Measurements from ENCODE around the gene RBMX2. TPM values are rescaled to one million over a fixed set of nuclear protein-coding genes. Genes with fewer than 3 reads are reported as not detected.
"Not testable (repeated sequence)": the region's sequence is repeated elsewhere in the genome, so short reads cannot be mapped to it uniquely, and the experiment has no call there.

RBMX2 gene, protein sequence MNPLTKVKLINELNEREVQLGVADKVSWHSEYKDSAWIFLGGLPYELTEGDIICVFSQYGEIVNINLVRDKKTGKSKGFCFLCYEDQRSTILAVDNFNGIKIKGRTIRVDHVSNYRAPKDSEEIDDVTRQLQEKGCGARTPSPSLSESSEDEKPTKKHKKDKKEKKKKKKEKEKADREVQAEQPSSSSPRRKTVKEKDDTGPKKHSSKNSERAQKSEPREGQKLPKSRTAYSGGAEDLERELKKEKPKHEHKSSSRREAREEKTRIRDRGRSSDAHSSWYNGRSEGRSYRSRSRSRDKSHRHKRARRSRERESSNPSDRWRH
- total RNA-seq = 10 to 100 TPM; 27.2 to 28.3 TPM

DNA sequence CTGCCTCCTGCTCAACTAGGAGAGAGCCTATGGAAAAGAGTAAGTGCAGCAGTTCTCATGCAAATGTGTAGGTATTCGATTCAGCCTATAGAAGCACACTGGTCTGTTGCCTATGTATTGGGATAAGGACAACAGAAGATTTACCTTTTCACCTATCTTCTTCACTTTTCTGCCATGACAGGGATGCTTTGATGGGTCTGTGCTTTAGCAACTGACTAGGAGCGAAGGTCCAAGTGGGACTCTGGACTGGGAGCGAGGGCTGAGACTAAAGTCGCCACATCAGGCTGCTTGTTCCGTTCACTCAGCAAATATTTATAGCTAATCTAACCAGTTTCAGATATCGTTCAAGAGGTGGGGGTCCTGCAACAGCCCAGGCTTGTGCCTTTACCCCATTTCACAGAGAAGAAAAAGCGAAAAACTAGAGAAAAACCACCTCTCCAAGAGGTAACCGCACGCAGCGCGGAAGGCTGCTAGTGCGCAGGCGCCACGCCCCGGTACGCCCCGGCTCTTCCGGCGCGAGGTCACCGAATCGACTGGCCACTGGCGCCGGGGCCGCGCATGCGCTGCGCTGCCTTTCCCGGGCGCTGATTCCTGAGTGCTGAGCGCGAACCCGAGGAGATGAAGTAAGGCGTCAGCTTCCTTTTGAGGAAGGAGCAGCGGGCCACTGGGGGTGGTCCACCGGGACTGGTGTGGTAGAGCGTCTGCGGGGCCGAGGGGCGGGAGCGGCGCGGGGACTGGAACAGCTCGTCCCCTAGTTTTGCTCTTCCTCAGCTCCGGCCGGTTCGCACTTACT is at the start of gene RBMX2:
RBMX2 (plus strand) TSS at position 573 of the 793 bp plus-strand sequence; CDS start at position 619, 46 bp downstream.
- POLR2A ChIA-PET = no interaction called here
- CTCF ChIA-PET = no interaction called here

GRCh38 chrX:130352050-130352449 is 49.7 kb upstream of the RBMX2 start:
- POLR2A ChIA-PET, CTCF ChIA-PET: not testable (repeated sequence)

DNA sequence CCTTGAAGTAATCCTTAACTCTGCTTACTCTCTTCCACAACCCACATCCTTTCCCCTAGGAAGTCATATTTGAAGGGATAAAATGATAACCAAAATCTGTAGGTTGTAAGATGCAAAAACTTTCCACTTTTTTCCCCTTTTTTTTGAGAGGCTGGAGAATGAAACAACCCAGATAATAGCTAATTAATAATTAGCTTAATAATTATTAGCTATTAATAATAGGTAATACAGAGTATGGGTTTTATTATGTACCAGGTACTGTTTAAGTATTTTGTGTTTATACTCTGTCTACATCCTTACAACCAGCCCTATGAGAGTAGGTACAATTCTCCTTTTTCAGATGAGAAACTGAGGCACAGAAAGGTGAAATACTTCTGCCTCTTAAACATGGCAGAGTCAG is 25.7 kb upstream of the RBMX2 start:
- POLR2A ChIA-PET = no interaction called here
- CTCF ChIA-PET = no interaction called here

DNA sequence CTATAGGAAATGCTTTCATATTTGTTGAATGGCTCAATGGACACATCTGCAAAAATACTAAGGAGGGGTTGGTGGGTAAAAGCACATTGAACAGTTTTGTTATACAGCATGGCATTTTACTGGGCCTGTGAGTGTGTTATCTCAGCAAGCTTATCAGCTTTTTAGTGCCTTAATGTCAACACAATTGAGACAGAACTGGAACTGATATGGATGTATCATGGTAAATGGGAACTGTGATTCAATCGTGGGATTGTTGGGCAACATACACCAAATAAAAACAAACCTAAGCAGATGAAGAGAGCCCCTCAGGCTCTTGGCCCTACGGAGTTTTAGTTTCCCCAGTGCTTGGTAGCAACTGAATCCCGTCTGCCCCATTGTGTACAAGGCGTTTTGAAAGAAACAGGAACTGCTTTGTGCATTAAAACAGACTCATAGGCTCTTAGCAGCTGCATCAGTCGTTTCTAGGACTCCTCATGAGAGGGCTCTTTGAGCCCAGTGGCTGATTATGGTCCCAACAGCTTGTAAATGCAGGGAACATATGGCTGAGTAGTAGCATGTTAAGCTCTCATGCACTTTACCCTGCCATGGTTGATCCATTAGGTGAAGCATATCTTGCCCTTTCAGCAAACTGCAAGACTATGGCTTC is 23.6 kb upstream of the RBMX2 start:
- ChIA-PET POLR2A (no interaction called here), CTCF (no interaction called here)

- CTCF ChIA-PET = no interaction called here
- POLR2A ChIA-PET = no interaction called here
Measured at GRCh38 chrX:130385520-130385919, 16.3 kb upstream of the RBMX2 start, which contains the start of gene GPR119. GPR119 (minus strand) TSS chrX:130385674; CDS start chrX:130385447, 227 bp downstream.

- POLR2A ChIA-PET = no interaction called here
- CTCF ChIA-PET = no interaction called here
Measured at GRCh38 chrX:130386408-130386808, 15.4 kb upstream of the RBMX2 start.

GRCh38 chrX:130393451-130394074 is 8.2 kb upstream of the RBMX2 start:
- ChIA-PET CTCF (no interaction called here), POLR2A (no interaction called here)

- ChIA-PET CTCF (no interaction called here), POLR2A (no interaction called here)
Measured at GRCh38 chrX:130395341-130395740, 6.4 kb upstream of the RBMX2 start.

GRCh38 chrX:130402208-130402684 is 459 bp downstream of the RBMX2 start:
- ChIA-PET CTCF (no interaction called here), POLR2A (no interaction called here)

DNA sequence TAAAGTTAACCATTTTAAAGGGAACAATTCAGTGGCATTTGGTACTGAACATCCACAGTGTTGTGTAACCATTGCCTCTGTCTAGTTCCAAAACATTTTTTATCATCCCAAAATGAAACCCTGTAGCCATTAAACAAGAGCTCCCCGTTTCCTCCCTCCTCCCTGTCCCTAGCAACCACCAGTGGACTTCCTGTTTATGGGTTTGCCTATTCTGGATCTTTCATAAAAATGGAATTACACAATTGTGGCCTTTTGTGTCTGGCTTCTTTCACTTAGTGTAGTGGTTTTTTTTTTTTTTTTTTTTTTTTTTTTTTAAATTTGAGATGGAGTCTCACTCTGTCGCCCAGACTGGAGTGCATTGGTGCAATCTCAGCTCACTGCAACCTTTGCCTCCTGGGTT is 11.6 kb downstream of the RBMX2 start:
- ChIA-PET POLR2A (no interaction called here), CTCF (no interaction called here)

GRCh38 chrX:130414800-130415199 is 13.0 kb downstream of the RBMX2 start:
- CTCF ChIA-PET = no interaction called here
- POLR2A ChIA-PET = no interaction called here

- CTCF ChIA-PET = no interaction called here
Measured at GRCh38 chrX:130415201-130415600, 13.4 kb downstream of the RBMX2 start.

DNA sequence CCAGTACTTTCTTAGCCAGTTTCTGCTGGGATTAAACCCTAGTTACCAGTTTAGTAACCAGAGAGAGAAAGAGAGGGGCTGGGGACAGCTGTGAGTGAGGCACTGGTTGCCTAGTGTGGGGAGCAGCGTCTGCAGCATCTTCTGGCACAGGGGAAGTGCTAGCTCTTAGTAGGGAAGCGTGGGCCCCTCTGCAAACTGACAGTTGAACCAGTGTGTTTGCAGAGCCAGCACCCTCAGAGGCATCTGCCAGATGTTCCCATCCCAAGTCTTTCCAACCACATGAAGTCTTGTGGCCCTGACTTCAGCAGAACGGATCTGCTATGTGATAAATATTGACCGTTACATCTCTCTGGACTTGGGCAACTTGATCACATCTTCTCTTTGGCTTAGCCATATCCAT is 15.0 kb downstream of the RBMX2 start:
- ChIA-PET CTCF (no interaction called here), POLR2A (no interaction called here)

More at GRCh38 chrX:130415201-130415600, 13.4 kb downstream of the RBMX2 start:
- POLR2A ChIA-PET = no interaction called here

GRCh38 chrX:130418066-130418465 is 16.3 kb downstream of the RBMX2 start:
- ChIA-PET POLR2A (no interaction called here), CTCF (no interaction called here)

GRCh38 chrX:130418740-130419139 is 17.0 kb downstream of the RBMX2 start:
- CTCF ChIA-PET = no interaction called here
- POLR2A ChIA-PET = no interaction called here

GRCh38 chrX:130419263-130419662 is 17.5 kb downstream of the RBMX2 start:
- ChIA-PET CTCF (no interaction called here), POLR2A (no interaction called here)

DNA sequence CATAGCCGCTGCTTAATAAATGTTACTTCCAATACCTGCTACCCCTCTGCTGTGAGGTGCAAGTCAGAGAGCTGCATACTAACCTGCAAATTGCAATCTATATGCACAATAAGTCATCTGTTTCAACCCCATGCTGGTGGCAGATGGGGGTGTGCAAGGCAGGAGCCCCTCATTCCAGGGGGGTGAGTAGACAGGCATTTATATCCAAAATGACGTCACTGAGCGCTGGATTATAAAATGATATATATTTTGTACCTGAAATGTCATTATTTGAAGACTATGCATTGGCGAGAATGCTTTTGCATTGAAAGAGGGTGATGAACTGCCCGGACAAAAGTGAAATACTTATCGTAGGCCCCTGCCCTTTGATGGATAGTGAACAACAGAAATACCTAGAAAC is 24.7 kb downstream of the RBMX2 start:
- CTCF ChIA-PET = no interaction called here
- POLR2A ChIA-PET = no interaction called here

GRCh38 chrX:130429236-130429635 is 27.4 kb downstream of the RBMX2 start:
- CTCF ChIA-PET, POLR2A ChIA-PET: not testable (repeated sequence)

DNA sequence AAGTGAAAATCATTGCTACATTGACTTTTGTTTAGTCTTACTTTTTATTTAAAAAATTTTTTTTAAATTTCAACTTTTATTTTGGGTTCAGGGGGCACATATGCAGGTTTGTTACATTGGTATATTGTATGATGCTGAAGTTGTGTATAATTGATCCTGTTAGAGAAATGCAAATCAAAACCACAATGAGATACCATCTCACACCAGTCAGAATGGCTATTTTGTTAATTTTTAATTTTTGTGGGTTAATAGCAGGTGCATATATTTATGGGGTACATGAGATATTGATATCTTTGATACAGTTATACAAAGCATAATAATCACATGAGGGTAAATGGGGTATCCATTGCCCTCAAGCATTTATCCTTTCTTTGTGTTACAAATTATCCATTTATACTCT is 34.1 kb downstream of the RBMX2 start:
- ChIA-PET CTCF (no interaction called here), POLR2A (no interaction called here)

DNA sequence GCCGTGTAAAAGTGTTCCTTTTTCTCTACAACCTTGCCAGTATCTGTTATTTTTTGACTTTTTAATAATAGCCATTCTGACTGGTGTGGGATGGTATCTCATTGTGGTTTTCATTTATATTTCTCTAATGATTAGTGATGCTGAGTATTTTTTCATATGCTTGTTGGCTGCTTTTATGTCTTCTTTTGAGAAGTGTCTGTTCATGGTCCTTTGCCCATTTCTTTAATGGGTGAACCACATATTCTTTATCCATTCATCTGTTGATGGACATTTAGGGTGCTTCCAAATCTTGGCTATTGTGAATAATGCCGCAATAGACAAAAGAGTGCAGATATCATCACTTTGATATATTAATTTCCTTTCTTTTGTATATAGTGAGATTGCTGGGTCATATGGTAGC is 36.2 kb downstream of the RBMX2 start:
- CTCF ChIA-PET = not testable (repeated sequence)

DNA sequence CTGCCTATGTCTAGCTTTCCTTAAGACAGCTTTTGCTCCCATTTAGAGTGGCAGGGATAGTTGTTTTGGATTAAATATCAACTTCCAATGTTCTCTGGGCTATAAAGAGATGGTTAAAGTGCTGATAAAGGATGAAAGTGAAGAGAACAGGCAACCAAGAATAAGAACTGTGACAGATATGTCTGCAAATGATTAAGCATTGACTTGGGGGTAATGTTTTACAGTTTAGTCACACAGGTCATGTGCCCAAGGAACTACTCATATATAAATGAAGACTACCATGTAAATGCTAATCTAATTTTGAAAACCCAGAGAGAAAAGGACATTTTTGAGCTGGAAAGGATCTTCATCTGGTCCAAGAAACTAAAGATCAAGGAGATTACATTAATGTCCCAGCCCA is 42.1 kb downstream of the RBMX2 start:
- ChIA-PET POLR2A (no interaction called here), CTCF (no interaction called here)

More for the DNA sequence above, 36.2 kb downstream of the RBMX2 start:
- POLR2A ChIA-PET = not testable (repeated sequence)

Measured in activated CD8-positive, alpha-beta memory T cell treated with anti-CD3 and anti-CD28 coated beads for 36 hours (primary cell).